GOT3 (cell line): ENCODE results near the gene MUS81.
"Not testable (repeated sequence)": the region's sequence is repeated elsewhere in the genome, so short reads cannot be mapped to it uniquely, and the experiment has no call there.

Experiments
- DNase-seq: peaks from one replicate; lab custom pipeline; 2025; ENCODE audit warnings: mixed read lengths; lab: John Stamatoyannopoulos, UW

MUS81 gene

DNA sequence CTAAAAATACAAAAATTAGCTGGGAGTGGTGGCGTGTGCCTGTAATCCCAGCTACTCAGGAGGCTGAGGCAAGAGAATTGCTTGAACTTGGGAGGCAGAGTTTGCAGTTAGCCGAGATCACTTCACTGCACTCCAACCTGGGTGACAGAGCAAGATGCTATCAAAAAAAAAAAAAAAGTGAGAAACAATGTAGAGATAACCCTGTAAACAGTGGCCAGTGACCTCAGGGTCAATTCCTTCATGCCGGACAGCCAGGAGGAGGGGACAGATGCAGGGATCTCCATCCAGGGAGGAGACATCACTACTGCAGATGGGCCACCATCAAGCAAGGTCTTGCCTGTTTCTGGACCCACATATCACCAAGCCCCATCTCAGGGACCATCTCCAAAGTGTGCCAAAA lies 12.5 kb upstream of the MUS81 start:
- no peak for DNase-seq

DNA sequence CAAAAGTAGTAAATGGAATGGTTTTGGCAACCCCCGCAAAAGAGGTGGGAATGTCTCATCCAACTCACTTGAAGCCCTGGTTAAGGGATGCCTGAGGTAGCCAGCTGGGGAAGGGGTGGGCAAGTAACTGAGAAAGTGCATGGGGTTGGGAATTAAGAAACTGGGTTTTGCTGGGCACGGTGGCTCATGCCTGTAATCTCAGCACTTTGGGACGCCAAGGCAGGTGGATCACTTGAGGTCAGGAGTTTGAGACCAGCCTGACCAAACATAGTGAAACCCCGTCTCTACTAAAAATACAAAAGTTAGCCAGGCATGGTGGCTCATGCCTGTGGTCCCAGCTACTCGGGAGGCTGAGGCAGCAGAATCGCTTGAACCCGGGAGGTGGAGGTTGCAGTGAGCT lies 11.5 kb upstream of the MUS81 start:
- DNase-seq = not testable (repeated sequence)

- DNase-seq = no peak
These were observed 10.9 kb upstream of the MUS81 start for GRCh38 chr11:65849366-65849765.

- no peak for DNase-seq
These were observed 10.4 kb upstream of the MUS81 start for GRCh38 chr11:65849771-65850216.

- no peak for DNase-seq
These were observed 9.8 kb upstream of the MUS81 start for GRCh38 chr11:65850217-65851082.

DNA sequence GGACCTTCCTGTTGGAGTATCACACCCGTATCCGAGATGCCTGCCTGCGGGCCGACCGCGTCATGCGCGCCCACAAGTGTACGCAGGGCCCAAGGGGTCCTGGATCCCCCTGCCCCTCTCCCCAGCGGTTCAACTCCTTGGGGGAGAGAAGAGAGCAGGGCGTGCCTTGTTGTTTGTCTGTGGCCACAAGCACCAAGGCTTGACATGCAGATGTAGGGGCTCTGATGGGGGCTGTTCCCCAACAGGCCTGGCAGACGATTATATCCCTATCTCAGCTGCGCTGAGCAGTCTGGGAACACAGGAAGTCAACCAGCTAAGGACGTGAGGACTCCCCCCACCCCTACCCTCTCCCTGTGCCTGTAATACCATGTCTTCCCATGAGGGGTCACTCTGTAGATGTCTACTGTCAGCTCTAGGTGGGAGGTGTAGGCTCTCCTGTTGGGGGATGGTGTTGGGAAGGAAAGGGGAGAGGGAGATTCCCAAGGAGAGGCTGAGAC lies 9.1 kb upstream of the MUS81 start:
- no peak for DNase-seq

- no peak for DNase-seq
These were observed 8.3 kb upstream of the MUS81 start for GRCh38 chr11:65851811-65852507.

GRCh38 chr11:65852508-65853245 lies 7.6 kb upstream of the MUS81 start:
- DNase-seq = no peak

DNA sequence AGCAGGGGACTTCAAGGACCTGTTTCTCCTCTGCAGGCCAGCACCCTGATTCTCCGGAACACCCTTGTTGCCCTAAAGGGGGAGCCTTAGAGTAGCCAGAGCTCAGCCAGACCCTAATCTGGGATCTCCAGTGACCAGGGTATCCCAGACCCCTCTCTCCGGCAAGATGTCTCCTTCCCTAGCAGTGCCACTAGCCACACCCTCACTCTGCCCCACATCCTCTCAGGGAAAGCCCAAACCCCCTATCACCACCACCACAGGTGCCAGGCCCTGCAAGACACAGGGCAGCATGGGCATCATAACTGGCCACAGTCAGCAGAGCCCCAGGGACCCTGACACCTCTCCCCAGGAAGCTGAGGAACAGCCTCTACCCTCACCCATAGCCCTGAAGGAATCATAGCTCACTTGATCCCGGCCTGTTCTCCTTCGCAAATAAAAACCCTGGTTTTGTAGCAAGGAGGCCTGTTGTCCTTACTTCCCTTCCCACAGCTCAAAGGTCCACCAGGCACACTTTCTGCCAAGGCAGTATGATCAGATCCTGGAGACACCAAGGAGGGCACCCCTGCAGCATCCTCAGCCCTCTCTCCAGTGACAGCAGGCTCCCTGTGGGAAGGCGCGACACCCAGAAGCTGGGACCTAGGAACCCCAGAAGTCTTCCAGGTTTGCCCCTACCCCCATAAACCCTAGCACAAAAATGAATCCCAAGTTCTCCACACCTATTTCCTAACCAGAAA lies 6.8 kb upstream of the MUS81 start:
- DNase-seq = no peak

DNA sequence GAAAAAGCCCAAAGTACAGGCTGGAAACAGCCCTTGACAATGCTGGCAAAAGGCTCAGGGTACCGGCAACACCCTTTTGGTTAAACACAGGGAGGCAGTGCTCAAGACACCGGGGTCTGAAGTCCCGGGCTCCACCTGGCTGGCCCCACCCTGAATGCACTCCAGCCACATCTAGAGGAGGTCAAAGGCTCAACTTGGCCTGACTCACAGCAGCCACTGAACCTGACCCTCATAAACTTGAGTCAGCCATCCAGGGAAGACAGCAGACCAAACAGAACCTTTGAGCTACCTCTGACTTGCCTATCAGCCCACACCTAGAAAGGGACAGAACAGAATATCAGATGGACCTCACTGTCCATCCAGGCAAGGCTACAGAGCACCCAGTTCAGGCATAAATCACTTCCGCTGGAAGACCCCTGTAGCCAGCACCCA lies 6.1 kb upstream of the MUS81 start:
- DNase-seq = no peak

GRCh38 chr11:65854852-65855837 lies 5.1 kb upstream of the MUS81 start:
- no peak for DNase-seq

DNA sequence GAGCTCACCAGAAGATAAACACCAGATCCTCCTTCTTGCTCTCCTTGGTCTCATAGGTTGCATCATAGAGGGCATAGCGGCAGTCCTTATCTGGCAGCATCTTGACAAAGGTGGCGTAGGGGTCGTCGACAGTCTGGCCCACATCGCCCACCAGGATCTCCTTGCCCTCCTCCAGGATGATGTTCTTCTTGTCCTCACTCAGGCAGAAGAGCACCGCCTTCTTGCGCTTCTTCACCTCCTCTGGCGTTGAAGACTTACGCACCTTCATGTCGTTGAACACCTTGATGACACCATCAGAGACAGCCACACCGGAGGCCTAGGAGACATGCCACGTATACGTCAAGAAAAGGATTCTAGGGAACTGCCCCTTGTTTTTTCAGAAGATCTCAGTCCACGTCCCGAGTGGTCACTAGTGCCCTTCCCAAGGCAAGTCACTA lies 4.3 kb upstream of the MUS81 start:
- DNase-seq = no peak

GRCh38 chr11:65856689-65857499 lies 3.3 kb upstream of the MUS81 start:
- DNase-seq = no peak

GRCh38 chr11:65857500-65857852 lies 2.8 kb upstream of the MUS81 start:
- DNase-seq = no peak

- DNase-seq = peak; percentile 87
These were observed 2.2 kb upstream of the MUS81 start, which contains the start of gene CFL1 for GRCh38 chr11:65857853-65858680. CFL1 (minus strand) TSS chr11:65858180; CDS start chr11:65858099, 81 bp downstream.

GRCh38 chr11:65858681-65859087 lies 1.5 kb upstream of the MUS81 start:
- no peak for DNase-seq

DNA sequence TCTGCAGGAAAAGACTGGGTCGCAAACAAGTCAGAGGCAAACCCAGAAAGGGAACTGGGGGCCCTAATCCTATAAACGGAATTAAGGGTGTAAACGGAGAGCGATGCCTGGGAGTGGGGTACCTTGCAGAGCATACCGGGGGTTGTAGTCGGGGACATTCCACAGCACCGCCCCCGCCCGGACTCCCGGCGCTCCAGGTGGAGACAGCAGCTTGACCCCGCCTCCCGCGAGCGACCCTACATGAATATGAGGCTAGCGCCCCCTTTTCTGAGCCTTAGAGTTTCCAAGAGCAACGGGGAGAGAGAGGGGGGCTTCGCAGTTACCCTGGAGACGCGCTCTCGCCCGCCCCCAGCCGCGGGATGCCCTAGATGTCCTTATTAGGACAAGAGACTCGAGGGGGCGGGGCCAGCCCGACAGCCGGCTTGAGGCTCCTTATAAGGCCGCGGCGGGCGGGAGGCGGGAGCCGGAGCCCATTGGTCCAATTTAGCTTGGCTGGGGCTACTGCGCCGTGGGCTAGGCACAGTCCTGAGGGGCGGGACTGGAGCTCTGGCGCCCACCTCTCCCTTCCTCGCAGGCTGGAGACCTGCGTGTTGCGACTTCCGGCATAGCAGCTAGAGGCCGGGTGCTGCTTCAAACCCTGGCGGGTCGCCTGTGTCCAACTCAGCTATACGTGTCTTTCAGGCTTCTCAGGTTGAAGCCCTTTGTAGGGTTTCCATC lies 980 bp upstream of the MUS81 start:
- DNase-seq = peak; percentile 70

DNA sequence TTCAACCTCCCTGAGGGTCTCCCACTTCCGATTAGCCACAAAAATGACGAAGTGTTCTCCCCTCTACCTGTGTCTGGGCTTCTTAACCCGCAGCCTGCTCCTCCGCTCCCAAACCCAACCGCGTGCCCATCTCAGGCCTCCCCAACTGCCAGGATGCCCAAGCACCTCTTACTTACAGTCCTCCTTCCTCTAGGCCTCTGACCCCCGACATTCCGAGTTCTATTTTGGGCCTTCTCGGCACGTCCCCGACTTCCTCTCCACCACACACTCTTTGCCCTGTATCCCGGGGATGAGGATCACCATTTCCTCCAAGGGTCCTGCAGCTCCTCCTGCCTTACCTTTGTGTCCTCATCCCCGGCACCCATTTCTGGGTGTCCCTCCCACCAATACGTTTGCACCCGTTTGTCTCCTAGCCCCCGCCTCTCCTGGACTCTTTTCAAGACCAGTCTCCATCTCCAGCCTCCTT lies 388 bp upstream of the MUS81 start:
- no peak for DNase-seq
